IMR-90 (cell line): ENCODE data around the gene CCNE1.
"Not testable (repeated sequence)": the region's sequence is repeated elsewhere in the genome, so short reads cannot be mapped to it uniquely, and the experiment has no call there.

Source experiments
- CEBPB ChIP-seq: IDR thresholded peaks from 2 replicates; pipeline ENCODE4 v1.6.1; 2012; ENCODE audit warnings: low read depth, low read length, improper control_type of control experiment
- CHD1 ChIP-seq: IDR thresholded peaks from 2 replicates; pipeline ENCODE4 v1.6.1; 2012; ENCODE audit warnings: low read depth, low read length, improper control_type of control experiment
- FOS ChIP-seq: fragments of 150-350 bp; IDR thresholded peaks from 2 replicates; pipeline ENCODE4 v1.6.1; 2016; ENCODE audit warnings: low read depth, low read length
- MAFK ChIP-seq: IDR thresholded peaks from 2 replicates; pipeline ENCODE4 v1.6.1; 2012; ENCODE audit warnings: low read depth, low read length, improper control_type of control experiment
- MAZ ChIP-seq: IDR thresholded peaks from 2 replicates; pipeline ENCODE4 v1.6.1; 2012; ENCODE audit warnings: low read depth, mild to moderate bottlenecking, low read length, improper control_type of control experiment, moderate library complexity, borderline replicate concordance
- POLR2A ChIP-seq: IDR thresholded peaks from 2 replicates; pipeline ENCODE4 v1.6.1; 2012; ENCODE audit warnings: mild to moderate bottlenecking, low read depth, low read length
- RAD21 ChIP-seq: IDR thresholded peaks from 2 replicates; pipeline ENCODE4 v1.6.1; 2012; ENCODE audit warnings: low read length, improper control_type of control experiment
- RCOR1 ChIP-seq: IDR thresholded peaks from 2 replicates; pipeline ENCODE4 v1.6.1; 2012; ENCODE audit warnings: mild to moderate bottlenecking, low read length, improper control_type of control experiment; ENCODE audit not compliant: insufficient replicate concordance
- RFX5 ChIP-seq: IDR thresholded peaks from 2 replicates; pipeline ENCODE4 v1.8.0; 2012; ENCODE audit warnings: low read depth, mild to moderate bottlenecking, low read length, moderate library complexity
- SMC3 ChIP-seq: fragments of 150-350 bp; IDR thresholded peaks from 2 replicates; pipeline ENCODE4 v1.6.1; 2016; ENCODE audit warnings: low read depth, mild to moderate bottlenecking, antibody characterized with exemption, low read length, moderate library complexity
- USF2 ChIP-seq: fragments of 150-350 bp; IDR thresholded peaks from 2 replicates; pipeline ENCODE4 v1.6.1; 2017; ENCODE audit warnings: mild to moderate bottlenecking, antibody characterized with exemption, low read length, low read depth
- TF ChIP-seq, protein P1 (sequence below): conservative IDR thresholded peaks from 2 replicates; pipeline ENCODE4 v1.5.1; 2012; ENCODE audit warnings: mild to moderate bottlenecking, low read depth, low read length, improper control_type of control experiment
- TF ChIP-seq, protein P2 (sequence below): fragments of 150-350 bp; IDR thresholded peaks from 2 replicates; pipeline ENCODE4 v1.6.1; 2016; ENCODE audit warnings: low read depth, mild to moderate bottlenecking, low read length, moderate library complexity, borderline replicate concordance

- TF ChIP-seq, protein P1, sequence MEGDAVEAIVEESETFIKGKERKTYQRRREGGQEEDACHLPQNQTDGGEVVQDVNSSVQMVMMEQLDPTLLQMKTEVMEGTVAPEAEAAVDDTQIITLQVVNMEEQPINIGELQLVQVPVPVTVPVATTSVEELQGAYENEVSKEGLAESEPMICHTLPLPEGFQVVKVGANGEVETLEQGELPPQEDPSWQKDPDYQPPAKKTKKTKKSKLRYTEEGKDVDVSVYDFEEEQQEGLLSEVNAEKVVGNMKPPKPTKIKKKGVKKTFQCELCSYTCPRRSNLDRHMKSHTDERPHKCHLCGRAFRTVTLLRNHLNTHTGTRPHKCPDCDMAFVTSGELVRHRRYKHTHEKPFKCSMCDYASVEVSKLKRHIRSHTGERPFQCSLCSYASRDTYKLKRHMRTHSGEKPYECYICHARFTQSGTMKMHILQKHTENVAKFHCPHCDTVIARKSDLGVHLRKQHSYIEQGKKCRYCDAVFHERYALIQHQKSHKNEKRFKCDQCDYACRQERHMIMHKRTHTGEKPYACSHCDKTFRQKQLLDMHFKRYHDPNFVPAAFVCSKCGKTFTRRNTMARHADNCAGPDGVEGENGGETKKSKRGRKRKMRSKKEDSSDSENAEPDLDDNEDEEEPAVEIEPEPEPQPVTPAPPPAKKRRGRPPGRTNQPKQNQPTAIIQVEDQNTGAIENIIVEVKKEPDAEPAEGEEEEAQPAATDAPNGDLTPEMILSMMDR: not testable (repeated sequence)
- TF ChIP-seq USF2, FOS, POLR2A, CHD1, MAZ, CEBPB, RAD21, MAFK, RCOR1, SMC3, RFX5: not testable (repeated sequence)
- TF ChIP-seq, protein P2, sequence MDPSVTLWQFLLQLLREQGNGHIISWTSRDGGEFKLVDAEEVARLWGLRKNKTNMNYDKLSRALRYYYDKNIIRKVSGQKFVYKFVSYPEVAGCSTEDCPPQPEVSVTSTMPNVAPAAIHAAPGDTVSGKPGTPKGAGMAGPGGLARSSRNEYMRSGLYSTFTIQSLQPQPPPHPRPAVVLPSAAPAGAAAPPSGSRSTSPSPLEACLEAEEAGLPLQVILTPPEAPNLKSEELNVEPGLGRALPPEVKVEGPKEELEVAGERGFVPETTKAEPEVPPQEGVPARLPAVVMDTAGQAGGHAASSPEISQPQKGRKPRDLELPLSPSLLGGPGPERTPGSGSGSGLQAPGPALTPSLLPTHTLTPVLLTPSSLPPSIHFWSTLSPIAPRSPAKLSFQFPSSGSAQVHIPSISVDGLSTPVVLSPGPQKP: not testable (repeated sequence)
Measured at GRCh38 chr19:29794490-29794889, 17.3 kb upstream of the CCNE1 start.
